A673 (cell line): ENCODE measurements around the gene BCL2. TPM values are rescaled to one million over a fixed set of nuclear protein-coding genes. Genes with fewer than 3 reads are reported as not detected.

Experiments
- BruUV-seq: library from RNA; stranded (reverse); fragments of 400-500 nt; replicated peaks from 2 replicates; lab custom pipeline; 2021; lab: Mats Ljungman, UMichigan
- CTCF ChIA-PET: fragments of 300-600 bp; sonication (Branson Sonifier 250); formaldehyde crosslinking; loops from one replicate; lab custom pipeline; 2022; ENCODE audit warnings: antibody characterized with exemption; lab: Charles Lee
- POLR2A ChIA-PET: fragments of 300-600 bp; sonication (Branson Sonifier 250); formaldehyde crosslinking; loops from one replicate; lab custom pipeline; 2022; ENCODE audit warnings: antibody characterized with exemption; ENCODE audit not compliant: low non-redundant PET; lab: Charles Lee
- DNase-seq: peaks from one replicate; pipeline ENCODE4 v3.0.0-alpha.2; 2015; ENCODE audit warnings: low spot score
- H3K27ac ChIP-seq: fragments of 200-600 bp; sonication (generic); 2 replicates; pipeline ENCODE4 v1.5.1; 2016; ENCODE audit warnings: mixed run types, low read depth, mild to moderate bottlenecking, mixed read lengths, antibody characterized with exemption, low read length; ENCODE audit not compliant: poor library complexity, severe bottlenecking
- H3K27me3 ChIP-seq: fragments of 200-600 bp; sonication (generic); replicated peaks from 2 replicates; pipeline ENCODE4 v1.6.1; 2017; ENCODE audit warnings: mixed run types, low read depth, mild to moderate bottlenecking, mixed read lengths, antibody characterized with exemption, low read length; ENCODE audit not compliant: insufficient read depth, poor library complexity
- H3K36me3 ChIP-seq: fragments of 200-600 bp; sonication (generic); 2 replicates; pipeline ENCODE4 v1.6.1; 2016; ENCODE audit warnings: mixed run types, mild to moderate bottlenecking, mixed read lengths, antibody characterized with exemption, low read length; ENCODE audit not compliant: insufficient read depth, poor library complexity, severe bottlenecking
- H3K4me1 ChIP-seq: fragments of 200-600 bp; sonication (generic); 2 replicates; pipeline ENCODE4 v1.6.1; 2017; ENCODE audit warnings: mixed run types, mild to moderate bottlenecking, mixed read lengths, antibody characterized with exemption, low read length; ENCODE audit not compliant: insufficient read depth, poor library complexity, severe bottlenecking
- H3K4me3 ChIP-seq: fragments of 200-600 bp; sonication (generic); 2 replicates; pipeline ENCODE4 v1.5.1; 2016; ENCODE audit warnings: low read depth, mixed run types, mild to moderate bottlenecking, mixed read lengths, low read length; ENCODE audit not compliant: poor library complexity, severe bottlenecking
- H3K9me3 ChIP-seq: fragments of 200-600 bp; sonication (generic); 2 replicates; pipeline ENCODE4 v1.6.1; 2016; ENCODE audit warnings: mixed run types, low read depth, mild to moderate bottlenecking, mixed read lengths, antibody characterized with exemption, low read length; ENCODE audit not compliant: poor library complexity, severe bottlenecking
- EZH2 ChIP-seq: fragments of 200-600 bp; sonication (generic); IDR thresholded peaks from 2 replicates; pipeline ENCODE4 v1.6.1; 2017; ENCODE audit warnings: borderline replicate concordance, low read depth, mild to moderate bottlenecking, mixed read lengths, antibody characterized with exemption, low read length; ENCODE audit not compliant: poor library complexity, severe bottlenecking
- intact Hi-C: fragments of 100-400 bp; cut with micrococcal nuclease; formaldehyde crosslinking; loops from one replicate; pipeline ENCODE4 v1.10.0; 2022; ENCODE audit not compliant: unreplicated experiment
- total RNA-seq: library from RNA; stranded (reverse); gene quantifications from 2 replicates; pipeline ENCODE4 v1.2.3, GENCODE V29; 2021
- TF ChIP-seq, protein P1 (sequence below): fragments of 300-800, 200-600 bp; sonication (generic); conservative IDR thresholded peaks from 2 replicates; pipeline ENCODE4 v1.5.1; 2017; ENCODE audit warnings: low read depth, mild to moderate bottlenecking, antibody characterized with exemption, low read length, moderate library complexity, mixed read lengths

The BCL2 gene
- total RNA-seq, 1 experiment from 2014 or later: 24.9 TPM

GRCh38 chr18:63150942-63151421, 168.6 kb downstream of the BCL2 start:
- no peak for DNase-seq
- no peak for TF ChIP-seq EZH2
- TF ChIP-seq, protein P1, sequence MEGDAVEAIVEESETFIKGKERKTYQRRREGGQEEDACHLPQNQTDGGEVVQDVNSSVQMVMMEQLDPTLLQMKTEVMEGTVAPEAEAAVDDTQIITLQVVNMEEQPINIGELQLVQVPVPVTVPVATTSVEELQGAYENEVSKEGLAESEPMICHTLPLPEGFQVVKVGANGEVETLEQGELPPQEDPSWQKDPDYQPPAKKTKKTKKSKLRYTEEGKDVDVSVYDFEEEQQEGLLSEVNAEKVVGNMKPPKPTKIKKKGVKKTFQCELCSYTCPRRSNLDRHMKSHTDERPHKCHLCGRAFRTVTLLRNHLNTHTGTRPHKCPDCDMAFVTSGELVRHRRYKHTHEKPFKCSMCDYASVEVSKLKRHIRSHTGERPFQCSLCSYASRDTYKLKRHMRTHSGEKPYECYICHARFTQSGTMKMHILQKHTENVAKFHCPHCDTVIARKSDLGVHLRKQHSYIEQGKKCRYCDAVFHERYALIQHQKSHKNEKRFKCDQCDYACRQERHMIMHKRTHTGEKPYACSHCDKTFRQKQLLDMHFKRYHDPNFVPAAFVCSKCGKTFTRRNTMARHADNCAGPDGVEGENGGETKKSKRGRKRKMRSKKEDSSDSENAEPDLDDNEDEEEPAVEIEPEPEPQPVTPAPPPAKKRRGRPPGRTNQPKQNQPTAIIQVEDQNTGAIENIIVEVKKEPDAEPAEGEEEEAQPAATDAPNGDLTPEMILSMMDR: no peak
- H3K4me1 ChIP-seq: peaks cover 17% of the 10 kb centered on the region
- H3K27me3 ChIP-seq: no peaks in the 10 kb centered on the region
- POLR2A ChIA-PET: no interaction called here
- no peaks in the 10 kb centered on the region for H3K36me3 ChIP-seq
- no peak overlapping the region for H3K27ac ChIP-seq
- H3K9me3 ChIP-seq: no peaks in the 10 kb centered on the region
- H3K4me3 ChIP-seq: no peak overlapping the region
- no TSS peak for BruUV-seq
- intact Hi-C loops: no loop called here
- CTCF ChIA-PET: interaction anchor here (0.7 kb wide), 1 partner anchor 26 kb away, joined by 3 read pairs; no protein-coding TSS in a partner anchor

- no TSS peak for BruUV-seq
- Histone ChIP-seq H3K27ac (no peak overlapping the region), H3K4me3 (no peak overlapping the region), H3K9me3 (no peaks in the 10 kb centered on the region), H3K4me1 (peaks cover 11% of the 10 kb centered on the region), H3K36me3 (no peaks in the 10 kb centered on the region), H3K27me3 (no peaks in the 10 kb centered on the region)
- intact Hi-C loops: no loop called here
- TF ChIP-seq, protein P1: no peak
- no peak for TF ChIP-seq EZH2
- ChIA-PET POLR2A (no interaction called here), CTCF (no interaction called here)
- DNase-seq: no peak
These were observed 169.2 kb downstream of the BCL2 start for GRCh38 chr18:63150326-63150725.

GRCh38 chr18:63149302-63149587, 170.3 kb downstream of the BCL2 start:
- H3K27me3 ChIP-seq: no peaks in the 10 kb centered on the region
- no peaks in the 10 kb centered on the region for H3K9me3 ChIP-seq
- CTCF ChIA-PET: no interaction called here
- peak; percentile 24 for DNase-seq
- no peak for TF ChIP-seq EZH2
- TF ChIP-seq, protein P1: no peak
- no peak overlapping the region for H3K27ac ChIP-seq
- H3K36me3 ChIP-seq: no peaks in the 10 kb centered on the region
- no TSS peak for BruUV-seq
- H3K4me1 ChIP-seq: peaks cover 7% of the 10 kb centered on the region
- H3K4me3 ChIP-seq: no peak overlapping the region
- intact Hi-C loops: no loop called here
- POLR2A ChIA-PET: no interaction called here
